ENCODE results near the gene CYP2W1. TPM values are rescaled to one million over a fixed set of nuclear protein-coding genes. Genes with fewer than 3 reads are reported as not detected.
A peak's percentile ranks its signal among the peaks of the same experiment; 100 is the strongest.

The CYP2W1 gene
- total RNA-seq, 4 donors from 2014 or later: not detected

GRCh38 chr7:1027242-1028043, 44.5 kb downstream of the CYP2W1 start:
- intact Hi-C loops (cut with DNase I; ENCODE audit: low total_unique reads): loop anchor here (1.0 to 5.0 kb wide), 4 partner anchors 17 to 150 kb away; partner anchors contain the start of genes COX19, GET4, GPR146 and ZFAND2A
- no peak for DNase-seq
- ATAC-seq: no peak

GRCh38 chr7:1028044-1028770, 45.2 kb downstream of the CYP2W1 start:
- intact Hi-C loops (cut with DNase I; ENCODE audit: low total_unique reads): loop anchor here (1.0 to 5.0 kb wide), 3 partner anchors 16 to 151 kb away; partner anchors contain the start of genes GET4, GPR146 and ZFAND2A

More at GRCh38 chr7:1027242-1028043, 44.5 kb downstream of the CYP2W1 start:
- H3K27me3 ChIP-seq: no peaks in the 10 kb centered on the region
- H3K27ac ChIP-seq: peak overlapping the region; percentile 93 to 98 (median 97)
- TF ChIP-seq POLR2A (IDR thresholded peaks at IDR 0.05): no peak
- no peak for TF ChIP-seq CTCF (IDR thresholded peaks at IDR 0.05 in 4 of 5, conservative IDR thresholded peaks at IDR 0.05 in 1 of 5)
- H3K9me3 ChIP-seq: no peaks in the 10 kb centered on the region
- no peaks in the 10 kb centered on the region for H3K36me3 ChIP-seq
- in situ Hi-C loops (cut with MboI; ENCODE audit: low sequenced_read_pairs in 4 of 4): no loop called here
- H3K4me1 ChIP-seq: peaks cover 21 to 29% of the 10 kb centered on the region in 2 donors
- peak overlapping the region; percentile 62 to 91 (median 74) for H3K4me3 ChIP-seq

GRCh38 chr7:1028775-1029636, 46.0 kb downstream of the CYP2W1 start:
- no peak for TF ChIP-seq CTCF (IDR thresholded peaks at IDR 0.05 in 4 of 5, conservative IDR thresholded peaks at IDR 0.05 in 1 of 5)
- TF ChIP-seq POLR2A (IDR thresholded peaks at IDR 0.05): no peak
- H3K4me1 ChIP-seq: peaks cover 18 to 26% of the 10 kb centered on the region in 2 donors
- H3K27me3 ChIP-seq: no peaks in the 10 kb centered on the region
- H3K36me3 ChIP-seq: no peaks in the 10 kb centered on the region
- intact Hi-C loops (cut with DNase I; ENCODE audit: low total_unique reads) (loop anchor here (1.0 to 5.0 kb wide), 3 partner anchors 15 to 152 kb away; partner anchors contain the start of genes GET4, GPR146 and ZFAND2A), in situ Hi-C loops (cut with MboI; ENCODE audit: low sequenced_read_pairs in 4 of 4) (no loop called here)
- no peaks in the 10 kb centered on the region for H3K9me3 ChIP-seq
- peak overlapping the region; percentile 93 to 98 (median 97) for H3K27ac ChIP-seq
- DNase-seq: peak; percentile 85 to 92
- H3K4me3 ChIP-seq: peak overlapping the region; percentile 62 to 91 (median 74)
- ATAC-seq: peak; percentile 95

More at GRCh38 chr7:1028044-1028770, 45.2 kb downstream of the CYP2W1 start:
- Histone ChIP-seq H3K27ac (peak overlapping the region; percentile 93 to 98 (median 97)), H3K4me1 (peaks cover 21 to 29% of the 10 kb centered on the region in 2 donors), H3K4me3 (peak overlapping the region; percentile 62 to 91 (median 74)), H3K36me3 (no peaks in the 10 kb centered on the region), H3K9me3 (no peaks in the 10 kb centered on the region), H3K27me3 (no peaks in the 10 kb centered on the region)
- in situ Hi-C loops (cut with MboI; ENCODE audit: low sequenced_read_pairs in 4 of 4): no loop called here
- ATAC-seq (peak; percentile 81 to 88), DNase-seq (peak; percentile 76 to 85)
- no peak for TF ChIP-seq CTCF (IDR thresholded peaks at IDR 0.05 in 4 of 5, conservative IDR thresholded peaks at IDR 0.05 in 1 of 5)
- peak; percentile 63 to 69 for TF ChIP-seq POLR2A (IDR thresholded peaks at IDR 0.05)

All from gastrocnemius medialis (tissue), 4 donors.